Heart left ventricle (tissue), 16 donors: ENCODE data around the gene CCDC112. TPM values are rescaled to one million over a fixed set of nuclear protein-coding genes. Genes with fewer than 3 reads are reported as not detected.

Source experiments
- ATAC-seq, 4 donors: fragments of 200-7000 bp; cut with Tn5 transposase; one replicate each; pipeline ENCODE4 v1.9.1; 2020 to 2022; ENCODE audit warnings: moderate library complexity in 4 of 4, mild to moderate bottlenecking in 3 of 4, moderate number of reproducible peaks in 1 of 4
- DNase-seq, 5 donors: peaks; one replicate each; pipeline ENCODE4 v3.0.0-alpha.2; 2020
- H3K27ac ChIP-seq, 12 donors: fragments of 200-600 bp; sonication (generic) in 4 of 12; one replicate each; pipeline versions ENCODE4 v1.5.0 to v1.8.0; 2016 to 2022; ENCODE audit warnings: mild to moderate bottlenecking in 2 of 12
- H3K27me3 ChIP-seq, 9 donors: fragments of 200-600 bp; sonication (generic) in 2 of 9; one replicate each; pipeline versions ENCODE4 v1.5.1 to v1.8.0; 2016 to 2022; ENCODE audit warnings: mild to moderate bottlenecking in 3 of 9
- H3K36me3 ChIP-seq, 9 donors: fragments of 200-600 bp; sonication (generic) in 2 of 9; one replicate each; pipeline versions ENCODE4 v1.5.0 to v1.8.0; 2018 to 2022; ENCODE audit warnings: mild to moderate bottlenecking in 2 of 9
- H3K4me1 ChIP-seq, 12 donors: fragments of 200-600 bp; sonication (generic) in 4 of 12; one replicate each; pipeline versions ENCODE4 v1.5.0 to v1.8.0; 2016 to 2022; ENCODE audit warnings: mild to moderate bottlenecking in 3 of 12
- H3K4me3 ChIP-seq, 12 donors: fragments of 200-600 bp; sonication (generic) in 4 of 12; one replicate each; pipeline versions ENCODE4 v1.5.0 to v1.8.0; 2017 to 2022; ENCODE audit warnings: mild to moderate bottlenecking in 9 of 12, moderate library complexity in 4 of 12
- H3K9me3 ChIP-seq, 12 donors: fragments of 200-600 bp; sonication (generic) in 4 of 12; one replicate each; pipeline versions ENCODE4 v1.5.0 to v1.8.0; 2016 to 2022; ENCODE audit warnings: mild to moderate bottlenecking in 1 of 12
- POLR2A ChIP-seq, 2 donors: fragments of 450-650 bp; IDR thresholded peaks; one replicate each; pipeline ENCODE4 v1.6.1; 2017; ENCODE audit warnings: antibody characterized with exemption in 2 of 2, mild to moderate bottlenecking in 2 of 2, moderate library complexity in 2 of 2
- WGBS, 4 donors: extraction: QIAGEN DNeasy Blood & Tissue Kit in 2 of 4; methylation state at CpG; one replicate each; pipeline versions ENCODE4 v1.1.5 to v1.1.7; 2013 to 2018; 5-methylcytosine and 5-hydroxymethylcytosine counted together
- intact Hi-C, 10 donors: fragments of 100-400 bp; cut with DNase I; formaldehyde crosslinking; loops; one replicate each; pipeline versions ENCODE4 v1.11.1 to v1.14.2; 2022
- polyA plus RNA-seq, 2 donors: library from polyadenylated mRNA; stranded (reverse); fragments of 200-250 nt; gene quantifications; one replicate each; pipeline ENCODE4 v1.2.3, GENCODE V29; 2013
- total RNA-seq, 9 donors: library from RNA; depleted of rRNA in 2 of 9; stranded (reverse); fragments of >200 nt in 2 of 9; fragmentation: NEBNext Ultra II Directional in 3 of 9; extraction: Animal tissue kit (Norgen Biotek cat#: 25700) in 3 of 9; gene quantifications; one replicate each; pipeline versions ENCODE4 v1.1.0 to v1.2.4, GENCODE V29; 2016 to 2023
- TF ChIP-seq, protein P1 (sequence below), 12 donors: fragments of 200-600 bp; sonication (generic) in 4 of 12; IDR thresholded peaks; one replicate each; pipeline versions ENCODE4 v1.5.0 to v1.8.0; 2018 to 2022; ENCODE audit warnings: antibody characterized with exemption in 12 of 12, mild to moderate bottlenecking in 5 of 12
- donor health status: ischemic (EF 13 %, LVEDD 7.1; RV severe dilation, severe dysfunction).
- donor health status: healthy with polysubstance abuse.
- donor health status: DM: no; HTN: yes; CAD: no.
- donor health status: DM: no; HTN: no; CAD: no.
- donor health status: ischemic (EF 25% LVEDD 6.9; RV normal size, moderate dysfunction).
- donor health status: ischemic (EF 25% LVEDD 5.7; RV mildly dilated, moderate dysfunction).
- donor health status: healthy.
- donor health status: DM: yes; HTN: yes; CAD: no.
- donor health status: ischemic (EF 35%, LVEDD 5.7; RV mildly dilated, moderate dysfunction).
- donor health status: nonischemic (EF 11% LVEDD 7.7; RV severe dilation, severe dysfunction).
- donor health status: DM: yes; HTN: yes; CAD: no.
- donor health status: PGD.
- donor health status: ischemic (EF 29% LVEDD 5.4; RV normal size, mild dysfunction).
- donor health status: nonischemic (EF 23%, LVEDD 6.1; RV moderate dilation, normal function).

The CCDC112 gene
- total and polyA plus RNA-seq, 11 donors: 3.6 to 8.4 (median 5.6) TPM

DNA sequence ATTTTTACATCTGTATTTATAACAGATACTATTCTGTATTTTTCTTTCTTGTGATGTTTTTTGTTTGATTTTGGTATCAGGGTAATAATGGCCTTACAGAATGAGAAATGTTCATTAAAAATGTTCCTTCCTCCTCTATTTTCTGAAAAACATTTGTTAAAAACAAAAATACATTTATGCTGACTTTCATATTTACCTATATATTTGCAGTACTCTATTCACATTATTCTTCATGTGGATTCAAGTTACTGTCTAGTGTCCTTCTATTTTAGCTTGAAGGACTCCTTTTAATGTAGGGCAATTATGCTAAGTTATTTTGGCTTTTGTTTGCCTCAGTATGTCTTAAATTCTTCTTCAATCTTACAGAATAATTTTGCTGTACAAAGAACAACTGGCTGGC, 5.1 kb downstream of the CCDC112 start:
- Histone ChIP-seq H3K9me3 (peaks cover 0 to 19% (median 0%) of the 10 kb centered on the region in 12 donors), H3K4me3 (no peak overlapping the region), H3K4me1 (peaks cover 0 to 27% (median 7%) of the 10 kb centered on the region in 12 donors), H3K36me3 (no peaks in the 10 kb centered on the region), H3K27me3 (no peaks in the 10 kb centered on the region), H3K27ac (no peak overlapping the region)
- TF ChIP-seq POLR2A (IDR thresholded peaks at IDR 0.05): no peak
- TF ChIP-seq, protein P1, sequence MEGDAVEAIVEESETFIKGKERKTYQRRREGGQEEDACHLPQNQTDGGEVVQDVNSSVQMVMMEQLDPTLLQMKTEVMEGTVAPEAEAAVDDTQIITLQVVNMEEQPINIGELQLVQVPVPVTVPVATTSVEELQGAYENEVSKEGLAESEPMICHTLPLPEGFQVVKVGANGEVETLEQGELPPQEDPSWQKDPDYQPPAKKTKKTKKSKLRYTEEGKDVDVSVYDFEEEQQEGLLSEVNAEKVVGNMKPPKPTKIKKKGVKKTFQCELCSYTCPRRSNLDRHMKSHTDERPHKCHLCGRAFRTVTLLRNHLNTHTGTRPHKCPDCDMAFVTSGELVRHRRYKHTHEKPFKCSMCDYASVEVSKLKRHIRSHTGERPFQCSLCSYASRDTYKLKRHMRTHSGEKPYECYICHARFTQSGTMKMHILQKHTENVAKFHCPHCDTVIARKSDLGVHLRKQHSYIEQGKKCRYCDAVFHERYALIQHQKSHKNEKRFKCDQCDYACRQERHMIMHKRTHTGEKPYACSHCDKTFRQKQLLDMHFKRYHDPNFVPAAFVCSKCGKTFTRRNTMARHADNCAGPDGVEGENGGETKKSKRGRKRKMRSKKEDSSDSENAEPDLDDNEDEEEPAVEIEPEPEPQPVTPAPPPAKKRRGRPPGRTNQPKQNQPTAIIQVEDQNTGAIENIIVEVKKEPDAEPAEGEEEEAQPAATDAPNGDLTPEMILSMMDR (IDR thresholded peaks at IDR 0.05): no peak
- intact Hi-C loops: loop anchor here in 1 of 10 donors (10.0 kb wide), 1 partner anchor 793 kb away; the partner anchor contains the start of gene COMMD10
- DNase-seq: no peak
- ATAC-seq: no peak

DNA sequence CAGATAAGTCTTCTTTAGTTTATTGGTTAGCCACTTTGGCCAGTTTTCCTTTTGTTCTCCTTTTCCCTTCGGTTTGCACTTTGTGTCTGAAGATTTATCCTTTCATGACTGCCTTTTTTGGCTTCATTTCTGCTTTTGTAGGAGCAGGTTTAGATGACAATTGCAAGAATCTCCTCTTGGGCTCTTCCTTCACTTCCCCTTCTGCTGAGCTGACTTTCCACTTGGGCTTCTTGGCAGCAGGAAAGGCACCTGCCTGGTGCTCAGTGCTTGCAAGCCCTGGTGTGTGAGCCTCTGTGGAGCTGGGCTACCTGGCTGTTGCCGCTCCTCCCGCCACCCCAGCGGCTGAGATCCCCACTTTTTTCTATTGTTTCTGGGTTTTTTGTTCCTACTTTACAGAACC, 7.3 kb downstream of the CCDC112 start:
- Histone ChIP-seq H3K4me3 (no peak overlapping the region), H3K9me3 (peaks cover 0 to 19% (median 0%) of the 10 kb centered on the region in 12 donors), H3K4me1 (peaks cover 0 to 16% (median 0%) of the 10 kb centered on the region in 12 donors), H3K27me3 (no peaks in the 10 kb centered on the region), H3K36me3 (no peaks in the 10 kb centered on the region), H3K27ac (peak overlapping the region in 1 of 12 donors; percentile 50)
- DNase-seq (peak in 1 of 5 donors; percentile 20), ATAC-seq (peak in 1 of 4 donors; percentile 57)
- TF ChIP-seq, protein P1 (IDR thresholded peaks at IDR 0.05): no peak
- TF ChIP-seq POLR2A (IDR thresholded peaks at IDR 0.05): no peak
- intact Hi-C loops: no loop called here
- WGBS, 4 donors: 86 to 96% (median 88%) methylated on average over 4 of the region's 4 CpGs

DNA sequence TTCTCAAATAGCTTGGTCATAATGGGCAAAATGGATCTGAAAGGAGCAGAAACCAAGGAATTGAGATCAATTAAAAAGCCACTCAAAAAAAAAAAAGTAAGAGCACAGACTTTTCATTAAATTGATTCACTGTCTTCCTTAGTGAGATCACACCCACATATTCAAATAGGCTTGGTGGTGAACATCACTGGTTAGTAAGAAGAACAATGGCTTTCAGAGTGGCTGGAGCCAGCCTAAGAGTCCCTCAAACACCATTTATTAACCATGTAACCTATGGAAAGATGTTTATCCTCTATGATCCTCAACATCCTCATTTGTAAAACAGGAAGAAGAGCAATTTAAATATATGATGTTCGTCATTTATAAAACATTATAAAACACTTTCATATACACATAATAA, 12.4 kb downstream of the CCDC112 start:
- peaks cover 0 to 9% (median 0%) of the 10 kb centered on the region in 12 donors for H3K4me1 ChIP-seq
- H3K36me3 ChIP-seq: no peaks in the 10 kb centered on the region
- intact Hi-C loops: no loop called here
- H3K4me3 ChIP-seq: no peak overlapping the region
- no peaks in the 10 kb centered on the region for H3K9me3 ChIP-seq
- H3K27me3 ChIP-seq: no peaks in the 10 kb centered on the region
- TF ChIP-seq, protein P1 (IDR thresholded peaks at IDR 0.05): no peak
- TF ChIP-seq POLR2A (IDR thresholded peaks at IDR 0.05): no peak
- ATAC-seq (no peak), DNase-seq (no peak)
- WGBS, 4 donors: 88 to 97% (median 92%) methylated on average over 1 of the region's 1 CpG
- no peak overlapping the region for H3K27ac ChIP-seq

DNA sequence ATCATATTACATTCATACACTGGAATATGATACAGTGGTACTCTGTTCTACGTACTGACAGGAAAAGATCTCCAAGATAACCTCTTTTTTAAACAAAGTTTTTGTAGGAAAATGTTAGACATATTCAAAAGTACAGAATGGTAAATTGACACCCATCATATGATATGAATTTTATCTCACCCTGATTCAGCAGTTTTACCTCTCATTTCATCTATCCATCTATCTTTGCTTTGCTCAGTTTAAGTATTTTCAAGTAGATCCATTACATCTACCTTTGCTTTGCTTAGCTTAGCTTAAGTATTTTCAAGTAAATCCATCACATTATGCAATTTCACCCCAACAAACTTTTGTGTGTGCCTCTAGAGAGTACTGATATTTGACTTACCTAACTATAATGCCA, 14.3 kb downstream of the CCDC112 start:
- intact Hi-C loops: no loop called here
- TF ChIP-seq, protein P1 (IDR thresholded peaks at IDR 0.05): no peak
- TF ChIP-seq POLR2A (IDR thresholded peaks at IDR 0.05): no peak
- H3K27me3 ChIP-seq: no peaks in the 10 kb centered on the region
- H3K9me3 ChIP-seq: no peaks in the 10 kb centered on the region
- no peaks in the 10 kb centered on the region for H3K4me1 ChIP-seq
- no peaks in the 10 kb centered on the region for H3K36me3 ChIP-seq
- no peak overlapping the region for H3K4me3 ChIP-seq
- H3K27ac ChIP-seq: no peak overlapping the region
- 90% methylated on average over 1 of the region's 1 CpG for WGBS, 4 donors
- no peak for DNase-seq
- no peak for ATAC-seq
